Right lung (tissue), 5 donors: ENCODE measurements around the gene LOXL3. TPM values are rescaled to one million over a fixed set of nuclear protein-coding genes. Genes with fewer than 3 reads are reported as not detected.
"Not testable (repeated sequence)": the region's sequence is repeated elsewhere in the genome, so short reads cannot be mapped to it uniquely, and the experiment has no call there.

ENCODE experiments used
- DNase-seq, 2 donors: peaks; one replicate each; pipeline ENCODE4 v3.0.0-alpha.2; 2013
- polyA plus RNA-seq, 5 donors: library from polyadenylated mRNA; unstranded; fragments of 120-200 nt; gene quantifications; one replicate each; pipeline versions ENCODE4 v1.2.1 to v1.2.3, GENCODE V29; 2013; ENCODE audit warnings: inconsistent platforms in 1 of 5, low replicate concordance in 1 of 5; ENCODE audit not compliant: insufficient read length in 5 of 5, insufficient read depth in 1 of 5

The LOXL3 gene
- polyA plus RNA-seq, 5 donors, result 7.9 to 9.9 (median 9.6) TPM

GRCh38 chr2:74576211-74576862 is 22.6 kb upstream of the LOXL3 start:
- no peak for DNase-seq

- DNase-seq, result no peak
These were observed 21.6 kb upstream of the LOXL3 start for GRCh38 chr2:74575320-74575719.

- no peak for DNase-seq
These were observed 20.2 kb upstream of the LOXL3 start for GRCh38 chr2:74573747-74574562.

GRCh38 chr2:74572178-74572925 is 18.6 kb upstream of the LOXL3 start:
- DNase-seq, result no peak

GRCh38 chr2:74571058-74571457 is 17.3 kb upstream of the LOXL3 start:
- DNase-seq, result no peak

- no peak for DNase-seq
These were observed 15.9 kb upstream of the LOXL3 start for GRCh38 chr2:74569686-74570085.

GRCh38 chr2:74567881-74568280 is 14.1 kb upstream of the LOXL3 start:
- DNase-seq, result no peak

GRCh38 chr2:74566754-74567085 is 13.0 kb upstream of the LOXL3 start:
- DNase-seq, result no peak

GRCh38 chr2:74566076-74566753 is 12.5 kb upstream of the LOXL3 start:
- no peak for DNase-seq

GRCh38 chr2:74564222-74564621 is 10.5 kb upstream of the LOXL3 start:
- DNase-seq, result no peak

- no peak for DNase-seq
These were observed 8.5 kb upstream of the LOXL3 start for GRCh38 chr2:74562126-74562775.

- not testable (repeated sequence) for DNase-seq
These were observed 7.3 kb upstream of the LOXL3 start for GRCh38 chr2:74561022-74561421.

- DNase-seq, result no peak
These were observed 6.8 kb upstream of the LOXL3 start for GRCh38 chr2:74560591-74560990.

GRCh38 chr2:74559912-74560311 is 6.2 kb upstream of the LOXL3 start:
- no peak for DNase-seq

GRCh38 chr2:74558284-74559230 is 4.8 kb upstream of the LOXL3 start:
- no peak for DNase-seq

GRCh38 chr2:74556831-74557370 is 3.2 kb upstream of the LOXL3 start:
- no peak for DNase-seq

- DNase-seq, result no peak
These were observed 2.4 kb upstream of the LOXL3 start for GRCh38 chr2:74556159-74556558.

GRCh38 chr2:74555610-74556103 is 1.9 kb upstream of the LOXL3 start:
- DNase-seq, result no peak

- DNase-seq, result no peak
These were observed 1.2 kb upstream of the LOXL3 start for GRCh38 chr2:74554820-74555531.
